Transverse colon (tissue), 4 donors: ENCODE data around the gene GFRA1. TPM values are rescaled to one million over a fixed set of nuclear protein-coding genes. Genes with fewer than 3 reads are reported as not detected.

ENCODE experiments used
- DNase-seq: peaks from one replicate; pipeline ENCODE4 v3.0.0-alpha.2; 2019
- H3K27ac ChIP-seq, 4 donors: fragments of 200-600 bp; sonication (generic); 2 replicates each; pipeline ENCODE4 v1.5.1; 2016 to 2018; ENCODE audit warnings: inconsistent platforms in 4 of 4
- H3K27me3 ChIP-seq: fragments of 200-600 bp; sonication (generic); 2 replicates; pipeline ENCODE4 v1.5.1; 2017; ENCODE audit warnings: inconsistent platforms
- H3K36me3 ChIP-seq, 4 donors: fragments of 200-600 bp; sonication (generic); 2 replicates each; pipeline ENCODE4 v1.5.1; 2017 to 2019; ENCODE audit warnings: inconsistent platforms in 4 of 4
- H3K4me1 ChIP-seq, 4 donors: fragments of 200-600 bp; sonication (generic); 2 replicates each; pipeline ENCODE4 v1.5.1; 2017 to 2020; ENCODE audit warnings: inconsistent platforms in 4 of 4
- H3K4me3 ChIP-seq, 4 donors: fragments of 200-600 bp; sonication (generic); 1 replicate in 1 of 4; 2 replicates in 3 of 4; pipeline versions ENCODE4 v1.5.1 to v1.6.1; 2017 to 2019; ENCODE audit warnings: inconsistent platforms in 4 of 4
- H3K9me3 ChIP-seq, 2 donors: fragments of 200-600 bp; sonication (generic); 2 replicates each; pipeline ENCODE4 v1.5.1; 2017 to 2019; ENCODE audit warnings: inconsistent platforms in 2 of 2
- EP300 ChIP-seq: sonication (generic); formaldehyde crosslinking; IDR thresholded peaks from one replicate; pipeline ENCODE4 v1.6.1; 2017; ENCODE audit warnings: antibody characterized with exemption, low read depth
- POLR2A ChIP-seq: fragments of 450-650 bp; IDR thresholded peaks from one replicate; pipeline ENCODE4 v1.6.1; 2016; ENCODE audit warnings: antibody characterized with exemption, mild to moderate bottlenecking, moderate library complexity
- POLR2AphosphoS5 ChIP-seq, 3 donors: sonication (generic); formaldehyde crosslinking; IDR thresholded peaks; one replicate each; pipeline ENCODE4 v1.6.1; 2016; ENCODE audit warnings: antibody characterized with exemption in 3 of 3
- WGBS, 2 donors: methylation state at CpG; one replicate each; pipeline ENCODE4 v1.1.5; 2018; ENCODE audit warnings: low coverage in 1 of 2; 5-methylcytosine and 5-hydroxymethylcytosine counted together
- in situ Hi-C, 4 donors: fragments of 200-750 bp; cut with MboI; loops; one replicate each; pipeline versions ENCODE4 v1.15.0 to v1.15.1; 2017; ENCODE audit warnings: low sequenced_read_pairs in 3 of 4, low pct_ligation_motif_present in 1 of 4, low pct_unique_long_range_greater_than_20kb in 1 of 4
- intact Hi-C: fragments of 100-400 bp; cut with DNase I; formaldehyde crosslinking; loops from one replicate; pipeline ENCODE4 v1.15.1; 2023; ENCODE audit warnings: low total_unique reads
- total RNA-seq, 4 donors: library from RNA; depleted of rRNA; stranded (reverse); fragments of >200 nt; gene quantifications; one replicate each; pipeline ENCODE4 v1.1.0, GENCODE V29; 2016
- TF ChIP-seq, protein P1 (sequence below), 5 experiments: fragments of 200-600 bp in 3 of 5; fragments of 450-650 bp in 2 of 5; sonication (generic) in 3 of 5; IDR thresholded peaks; 1 replicate in 2 of 5; 2 replicates in 3 of 5; pipeline ENCODE4 v1.5.1; 2016 to 2017; ENCODE audit warnings: antibody characterized with exemption in 5 of 5, inconsistent platforms in 3 of 5, mild to moderate bottlenecking in 2 of 5, moderate library complexity in 1 of 5

Gene GFRA1
- total RNA-seq, 4 donors from 2014 or later = 12.0 to 32.8 (median 17.3) TPM

DNA sequence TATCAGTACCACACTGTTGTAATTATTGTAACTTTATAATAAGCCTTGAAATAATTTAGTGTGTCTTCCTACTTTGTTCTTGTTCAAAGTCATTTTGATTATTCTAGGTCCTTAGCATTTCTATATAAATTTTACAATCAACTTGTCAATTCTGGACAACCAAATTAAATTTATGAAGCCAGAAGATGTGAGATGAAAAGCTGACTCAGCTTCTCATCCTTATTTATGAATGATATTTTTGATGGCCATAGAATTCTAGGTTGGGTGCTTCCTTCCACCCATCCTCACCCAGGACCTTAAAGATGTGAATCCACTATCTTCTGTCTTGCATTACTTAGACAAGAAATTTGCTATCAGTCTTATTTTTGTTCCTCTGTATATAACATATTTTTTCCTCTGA is 261.1 kb downstream of the GFRA1 start:
- intact Hi-C loops = no loop called here

DNA sequence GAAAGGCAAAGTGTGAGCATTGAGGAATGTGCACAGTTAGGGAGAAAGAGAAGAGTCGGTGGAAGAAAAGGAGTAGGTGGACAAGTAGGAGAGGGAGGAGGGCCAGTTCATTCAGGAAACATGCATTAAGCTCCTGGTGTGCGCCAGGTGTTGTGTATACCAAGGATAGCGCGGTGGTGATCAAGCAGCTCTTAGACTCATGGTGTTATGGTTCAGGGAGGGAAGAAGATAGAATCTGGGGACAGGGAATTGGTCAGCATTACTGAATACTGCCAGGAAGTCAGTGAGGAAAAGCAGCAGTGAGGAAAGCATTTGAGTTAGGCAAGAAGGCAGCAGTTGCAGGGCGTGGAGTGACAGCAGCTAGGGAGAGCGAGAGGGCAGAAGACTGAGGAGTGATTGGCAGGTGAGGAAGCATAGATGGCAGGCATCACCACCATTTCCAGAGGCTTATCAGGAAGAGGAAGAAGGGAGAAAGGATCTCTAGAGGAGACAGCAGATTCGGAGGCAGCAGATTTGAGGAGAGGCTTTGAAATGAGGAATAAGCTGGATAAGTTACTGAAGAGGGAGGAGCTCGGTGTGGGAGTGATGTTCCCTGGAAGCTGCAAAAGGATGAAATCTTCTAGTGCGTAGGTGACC is 265.6 kb downstream of the GFRA1 start:
- DNase-seq = no peak
- no peaks in the 10 kb centered on the region for H3K4me1 ChIP-seq
- no peak overlapping the region for H3K4me3 ChIP-seq
- intact Hi-C loops = no loop called here
- in situ Hi-C loops = no loop called here
- H3K36me3 ChIP-seq = no peaks in the 10 kb centered on the region
- no peaks in the 10 kb centered on the region for H3K9me3 ChIP-seq
- no peak for TF ChIP-seq POLR2A
- TF ChIP-seq POLR2AphosphoS5 (IDR thresholded peaks at IDR 0.05) = no peak
- TF ChIP-seq, protein P1, sequence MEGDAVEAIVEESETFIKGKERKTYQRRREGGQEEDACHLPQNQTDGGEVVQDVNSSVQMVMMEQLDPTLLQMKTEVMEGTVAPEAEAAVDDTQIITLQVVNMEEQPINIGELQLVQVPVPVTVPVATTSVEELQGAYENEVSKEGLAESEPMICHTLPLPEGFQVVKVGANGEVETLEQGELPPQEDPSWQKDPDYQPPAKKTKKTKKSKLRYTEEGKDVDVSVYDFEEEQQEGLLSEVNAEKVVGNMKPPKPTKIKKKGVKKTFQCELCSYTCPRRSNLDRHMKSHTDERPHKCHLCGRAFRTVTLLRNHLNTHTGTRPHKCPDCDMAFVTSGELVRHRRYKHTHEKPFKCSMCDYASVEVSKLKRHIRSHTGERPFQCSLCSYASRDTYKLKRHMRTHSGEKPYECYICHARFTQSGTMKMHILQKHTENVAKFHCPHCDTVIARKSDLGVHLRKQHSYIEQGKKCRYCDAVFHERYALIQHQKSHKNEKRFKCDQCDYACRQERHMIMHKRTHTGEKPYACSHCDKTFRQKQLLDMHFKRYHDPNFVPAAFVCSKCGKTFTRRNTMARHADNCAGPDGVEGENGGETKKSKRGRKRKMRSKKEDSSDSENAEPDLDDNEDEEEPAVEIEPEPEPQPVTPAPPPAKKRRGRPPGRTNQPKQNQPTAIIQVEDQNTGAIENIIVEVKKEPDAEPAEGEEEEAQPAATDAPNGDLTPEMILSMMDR (IDR thresholded peaks at IDR 0.05) = no peak
- no peak for TF ChIP-seq EP300
- 76 to 79% methylated on average over 8 to 9 of the region's 9 CpGs for WGBS, 2 donors
- no peaks in the 10 kb centered on the region for H3K27me3 ChIP-seq
- H3K27ac ChIP-seq = no peak overlapping the region

More for the DNA sequence above, 261.1 kb downstream of the GFRA1 start:
- in situ Hi-C loops = no loop called here
- DNase-seq = no peak
- no peaks in the 10 kb centered on the region for H3K36me3 ChIP-seq
- H3K27ac ChIP-seq = no peak overlapping the region
- H3K27me3 ChIP-seq = no peaks in the 10 kb centered on the region
- no peaks in the 10 kb centered on the region for H3K4me1 ChIP-seq
- H3K4me3 ChIP-seq = no peak overlapping the region
- TF ChIP-seq, protein P1 (IDR thresholded peaks at IDR 0.05) = no peak
- TF ChIP-seq POLR2A = no peak
- no peaks in the 10 kb centered on the region for H3K9me3 ChIP-seq

Other genes with a start within 250 kb of the GFRA1 start
- not detected for gene CCDC172, start 51.2 kb upstream of the GFRA1 start, total RNA-seq
- gene PNLIPRP3, start 154.6 kb upstream of the GFRA1 start, total RNA-seq = under 1 TPM in 1 of 4 donors, not detected in 3; 0.79 TPM